GM20431 (cell line): ENCODE data around the gene C10orf105.

Experiments used
- in situ Hi-C: fragments of 300-500 bp; cut with MseI, MboI; formaldehyde crosslinking; loops from one replicate; pipeline ENCODE4 v1.15.0; 2020; ENCODE audit warnings: low sequenced_read_pairs; ENCODE audit not compliant: unreplicated experiment

C10orf105 gene

GRCh38 chr10:71740069-71740653 lies 20.6 kb upstream of the C10orf105 start:
- in situ Hi-C loops = no loop called here

- in situ Hi-C loops = no loop called here
Measured at GRCh38 chr10:71739358-71739900, 19.9 kb upstream of the C10orf105 start.

GRCh38 chr10:71737834-71738197 lies 18.2 kb upstream of the C10orf105 start:
- in situ Hi-C loops = no loop called here

GRCh38 chr10:71737001-71737833 lies 17.6 kb upstream of the C10orf105 start:
- in situ Hi-C loops = no loop called here

- in situ Hi-C loops = no loop called here
Measured at GRCh38 chr10:71736570-71736952, 17.0 kb upstream of the C10orf105 start.

GRCh38 chr10:71735709-71736569 lies 16.4 kb upstream of the C10orf105 start:
- in situ Hi-C loops = no loop called here

- in situ Hi-C loops = no loop called here
Measured at GRCh38 chr10:71734797-71735196, 15.2 kb upstream of the C10orf105 start.

GRCh38 chr10:71731791-71732190 lies 12.2 kb upstream of the C10orf105 start:
- in situ Hi-C loops = no loop called here

GRCh38 chr10:71729161-71729636 lies 9.6 kb upstream of the C10orf105 start:
- in situ Hi-C loops = no loop called here

GRCh38 chr10:71727738-71728737 lies 8.5 kb upstream of the C10orf105 start:
- in situ Hi-C loops = no loop called here

- in situ Hi-C loops = no loop called here
Measured at GRCh38 chr10:71727105-71727737, 7.6 kb upstream of the C10orf105 start.

GRCh38 chr10:71726580-71727104 lies 7.1 kb upstream of the C10orf105 start:
- in situ Hi-C loops = no loop called here

GRCh38 chr10:71725998-71726579 lies 6.5 kb upstream of the C10orf105 start:
- in situ Hi-C loops = no loop called here

GRCh38 chr10:71725249-71725648 lies 5.7 kb upstream of the C10orf105 start:
- in situ Hi-C loops = no loop called here

GRCh38 chr10:71724539-71724938 lies 5.0 kb upstream of the C10orf105 start:
- in situ Hi-C loops = loop anchor here (25.0 kb wide), 1 partner anchor 412 kb away; the partner anchor contains the start of gene SLC29A3

GRCh38 chr10:71723311-71723710 lies 3.7 kb upstream of the C10orf105 start:
- in situ Hi-C loops = loop anchor here (25.0 kb wide), 1 partner anchor 411 kb away; the partner anchor contains the start of gene SLC29A3

GRCh38 chr10:71722849-71723248 lies 3.3 kb upstream of the C10orf105 start:
- in situ Hi-C loops = loop anchor here (25.0 kb wide), 1 partner anchor 411 kb away; the partner anchor contains the start of gene SLC29A3

- in situ Hi-C loops = loop anchor here (25.0 kb wide), 1 partner anchor 409 kb away; the partner anchor contains the start of gene SLC29A3
Measured at GRCh38 chr10:71721313-71721712, 1.7 kb upstream of the C10orf105 start.
